ENCODE results near the gene BLCAP.

BLCAP gene

DNA sequence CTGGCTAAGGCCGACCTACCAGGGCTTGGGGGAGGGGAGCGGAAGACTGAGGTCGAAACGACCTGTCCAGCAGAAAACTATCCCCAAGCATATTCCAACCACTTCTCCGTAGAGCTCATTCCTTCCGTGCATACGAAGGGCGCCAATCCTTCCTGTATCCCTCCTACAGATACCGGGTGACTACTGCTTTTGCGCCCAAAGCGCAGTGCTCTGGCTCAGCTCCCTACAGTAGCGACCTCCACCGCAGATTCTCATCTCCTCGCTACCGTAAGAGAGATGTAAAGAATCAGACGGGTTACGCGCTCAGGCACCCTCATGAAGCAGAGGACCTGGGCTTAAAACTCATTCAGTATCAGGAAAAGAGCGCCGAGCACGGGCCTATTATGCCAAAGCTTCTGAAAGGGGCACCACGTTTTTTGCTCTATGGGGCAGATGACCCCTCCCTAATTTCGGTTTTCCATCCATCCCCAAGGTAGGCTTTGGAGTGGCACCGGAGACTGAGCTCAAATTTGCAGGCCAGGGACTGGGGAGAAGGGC, 7.2 kb downstream of the BLCAP start (continued):
- TF ChIP-seq, protein P1, sequence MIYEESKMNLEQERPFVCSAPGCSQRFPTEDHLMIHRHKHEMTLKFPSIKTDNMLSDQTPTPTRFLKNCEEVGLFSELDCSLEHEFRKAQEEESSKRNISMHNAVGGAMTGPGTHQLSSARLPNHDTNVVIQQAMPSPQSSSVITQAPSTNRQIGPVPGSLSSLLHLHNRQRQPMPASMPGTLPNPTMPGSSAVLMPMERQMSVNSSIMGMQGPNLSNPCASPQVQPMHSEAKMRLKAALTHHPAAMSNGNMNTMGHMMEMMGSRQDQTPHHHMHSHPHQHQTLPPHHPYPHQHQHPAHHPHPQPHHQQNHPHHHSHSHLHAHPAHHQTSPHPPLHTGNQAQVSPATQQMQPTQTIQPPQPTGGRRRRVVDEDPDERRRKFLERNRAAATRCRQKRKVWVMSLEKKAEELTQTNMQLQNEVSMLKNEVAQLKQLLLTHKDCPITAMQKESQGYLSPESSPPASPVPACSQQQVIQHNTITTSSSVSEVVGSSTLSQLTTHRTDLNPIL (CRISPR knock-in tag; IDR thresholded peaks at IDR 0.05; ENCODE audit: low read depth), result no peak

DNA sequence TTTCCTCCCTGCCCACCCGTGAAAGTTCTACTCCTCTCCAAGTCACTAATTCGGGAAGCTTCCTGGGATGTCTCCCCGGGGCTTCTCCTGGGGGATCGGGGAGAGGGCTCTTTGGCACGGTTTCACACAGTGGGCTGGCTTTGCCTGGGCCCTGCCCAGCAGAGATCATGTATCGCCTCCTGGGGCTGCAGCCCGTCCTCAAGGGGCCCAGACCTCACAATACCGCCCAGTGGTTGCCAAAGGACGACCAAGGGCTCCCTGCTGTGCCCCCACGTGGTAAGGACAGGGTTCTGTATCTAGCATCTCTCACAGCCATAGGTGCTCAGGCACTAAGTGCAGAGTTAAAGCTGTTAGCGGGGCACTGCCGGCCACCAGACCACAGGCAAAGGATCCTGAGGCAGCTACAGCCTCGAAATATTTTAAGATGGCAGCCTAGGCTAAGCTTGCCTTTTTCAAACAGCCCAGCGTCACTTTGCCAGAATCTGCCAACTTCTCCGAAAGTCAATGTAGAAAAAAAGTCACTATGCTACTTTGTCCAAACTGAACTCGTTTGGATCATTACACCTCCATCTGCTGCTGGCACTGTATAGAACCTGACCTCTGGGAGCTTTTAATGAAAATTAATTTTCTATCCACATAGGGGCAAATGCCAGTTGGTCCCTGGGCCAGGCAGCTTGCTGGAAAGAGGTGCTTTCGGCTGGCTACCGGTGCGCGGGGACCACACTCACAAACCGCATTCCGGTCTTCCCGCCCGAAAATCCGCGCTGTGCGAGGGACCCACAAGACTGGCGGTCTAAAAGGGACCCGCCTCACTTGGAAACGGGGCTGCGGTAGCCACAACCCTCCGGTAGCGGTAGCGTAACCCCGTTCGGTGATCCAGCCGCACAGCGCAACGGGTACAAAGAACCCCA, 7.9 kb downstream of the BLCAP start:
- ATAC-seq, result peak; percentile 57
- TF ChIP-seq ISL1 (CRISPR knock-in tag; IDR thresholded peaks at IDR 0.05) (no peak), ZC3H10 (CRISPR knock-in tag; IDR thresholded peaks at IDR 0.05) (no peak), PPARA (CRISPR knock-in tag; IDR thresholded peaks at IDR 0.05; ENCODE audit: borderline replicate concordance) (no peak), OSR1 (CRISPR knock-in tag; IDR thresholded peaks at IDR 0.05) (no peak), ARNTL (CRISPR knock-in tag; IDR thresholded peaks at IDR 0.05; ENCODE audit: borderline replicate concordance, low read depth) (no peak), GLIS3 (CRISPR knock-in tag; IDR thresholded peaks at IDR 0.05) (no peak), TOX (CRISPR knock-in tag; IDR thresholded peaks at IDR 0.05; ENCODE audit: borderline replicate concordance) (no peak), ESRRG (CRISPR knock-in tag; IDR thresholded peaks at IDR 0.05) (no peak), SNAI2 (CRISPR knock-in tag; IDR thresholded peaks at IDR 0.05) (no peak), ZNF8 (CRISPR knock-in tag; IDR thresholded peaks at IDR 0.05) (no peak), BACH2 (CRISPR knock-in tag; IDR thresholded peaks at IDR 0.05; ENCODE audit: borderline replicate concordance) (no peak), RARB (CRISPR knock-in tag; IDR thresholded peaks at IDR 0.05) (no peak)
- TF ChIP-seq, protein P2, sequence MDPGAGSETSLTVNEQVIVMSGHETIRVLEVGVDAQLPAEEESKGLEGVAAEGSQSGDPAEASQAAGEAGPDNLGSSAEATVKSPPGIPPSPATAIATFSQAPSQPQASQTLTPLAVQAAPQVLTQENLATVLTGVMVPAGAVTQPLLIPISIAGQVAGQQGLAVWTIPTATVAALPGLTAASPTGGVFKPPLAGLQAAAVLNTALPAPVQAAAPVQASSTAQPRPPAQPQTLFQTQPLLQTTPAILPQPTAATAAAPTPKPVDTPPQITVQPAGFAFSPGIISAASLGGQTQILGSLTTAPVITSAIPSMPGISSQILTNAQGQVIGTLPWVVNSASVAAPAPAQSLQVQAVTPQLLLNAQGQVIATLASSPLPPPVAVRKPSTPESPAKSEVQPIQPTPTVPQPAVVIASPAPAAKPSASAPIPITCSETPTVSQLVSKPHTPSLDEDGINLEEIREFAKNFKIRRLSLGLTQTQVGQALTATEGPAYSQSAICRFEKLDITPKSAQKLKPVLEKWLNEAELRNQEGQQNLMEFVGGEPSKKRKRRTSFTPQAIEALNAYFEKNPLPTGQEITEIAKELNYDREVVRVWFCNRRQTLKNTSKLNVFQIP (CRISPR knock-in tag; IDR thresholded peaks at IDR 0.05; ENCODE audit: borderline replicate concordance, low read depth), result no peak
- TF ChIP-seq, protein P3, sequence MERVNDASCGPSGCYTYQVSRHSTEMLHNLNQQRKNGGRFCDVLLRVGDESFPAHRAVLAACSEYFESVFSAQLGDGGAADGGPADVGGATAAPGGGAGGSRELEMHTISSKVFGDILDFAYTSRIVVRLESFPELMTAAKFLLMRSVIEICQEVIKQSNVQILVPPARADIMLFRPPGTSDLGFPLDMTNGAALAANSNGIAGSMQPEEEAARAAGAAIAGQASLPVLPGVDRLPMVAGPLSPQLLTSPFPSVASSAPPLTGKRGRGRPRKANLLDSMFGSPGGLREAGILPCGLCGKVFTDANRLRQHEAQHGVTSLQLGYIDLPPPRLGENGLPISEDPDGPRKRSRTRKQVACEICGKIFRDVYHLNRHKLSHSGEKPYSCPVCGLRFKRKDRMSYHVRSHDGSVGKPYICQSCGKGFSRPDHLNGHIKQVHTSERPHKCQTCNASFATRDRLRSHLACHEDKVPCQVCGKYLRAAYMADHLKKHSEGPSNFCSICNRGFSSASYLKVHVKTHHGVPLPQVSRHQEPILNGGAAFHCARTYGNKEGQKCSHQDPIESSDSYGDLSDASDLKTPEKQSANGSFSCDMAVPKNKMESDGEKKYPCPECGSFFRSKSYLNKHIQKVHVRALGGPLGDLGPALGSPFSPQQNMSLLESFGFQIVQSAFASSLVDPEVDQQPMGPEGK (CRISPR knock-in tag; IDR thresholded peaks at IDR 0.05; ENCODE audit: borderline replicate concordance), result no peak
- TF ChIP-seq, protein P4, sequence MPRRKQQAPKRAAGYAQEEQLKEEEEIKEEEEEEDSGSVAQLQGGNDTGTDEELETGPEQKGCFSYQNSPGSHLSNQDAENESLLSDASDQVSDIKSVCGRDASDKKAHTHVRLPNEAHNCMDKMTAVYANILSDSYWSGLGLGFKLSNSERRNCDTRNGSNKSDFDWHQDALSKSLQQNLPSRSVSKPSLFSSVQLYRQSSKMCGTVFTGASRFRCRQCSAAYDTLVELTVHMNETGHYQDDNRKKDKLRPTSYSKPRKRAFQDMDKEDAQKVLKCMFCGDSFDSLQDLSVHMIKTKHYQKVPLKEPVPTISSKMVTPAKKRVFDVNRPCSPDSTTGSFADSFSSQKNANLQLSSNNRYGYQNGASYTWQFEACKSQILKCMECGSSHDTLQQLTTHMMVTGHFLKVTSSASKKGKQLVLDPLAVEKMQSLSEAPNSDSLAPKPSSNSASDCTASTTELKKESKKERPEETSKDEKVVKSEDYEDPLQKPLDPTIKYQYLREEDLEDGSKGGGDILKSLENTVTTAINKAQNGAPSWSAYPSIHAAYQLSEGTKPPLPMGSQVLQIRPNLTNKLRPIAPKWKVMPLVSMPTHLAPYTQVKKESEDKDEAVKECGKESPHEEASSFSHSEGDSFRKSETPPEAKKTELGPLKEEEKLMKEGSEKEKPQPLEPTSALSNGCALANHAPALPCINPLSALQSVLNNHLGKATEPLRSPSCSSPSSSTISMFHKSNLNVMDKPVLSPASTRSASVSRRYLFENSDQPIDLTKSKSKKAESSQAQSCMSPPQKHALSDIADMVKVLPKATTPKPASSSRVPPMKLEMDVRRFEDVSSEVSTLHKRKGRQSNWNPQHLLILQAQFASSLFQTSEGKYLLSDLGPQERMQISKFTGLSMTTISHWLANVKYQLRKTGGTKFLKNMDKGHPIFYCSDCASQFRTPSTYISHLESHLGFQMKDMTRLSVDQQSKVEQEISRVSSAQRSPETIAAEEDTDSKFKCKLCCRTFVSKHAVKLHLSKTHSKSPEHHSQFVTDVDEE (CRISPR knock-in tag; IDR thresholded peaks at IDR 0.05), result no peak

DNA sequence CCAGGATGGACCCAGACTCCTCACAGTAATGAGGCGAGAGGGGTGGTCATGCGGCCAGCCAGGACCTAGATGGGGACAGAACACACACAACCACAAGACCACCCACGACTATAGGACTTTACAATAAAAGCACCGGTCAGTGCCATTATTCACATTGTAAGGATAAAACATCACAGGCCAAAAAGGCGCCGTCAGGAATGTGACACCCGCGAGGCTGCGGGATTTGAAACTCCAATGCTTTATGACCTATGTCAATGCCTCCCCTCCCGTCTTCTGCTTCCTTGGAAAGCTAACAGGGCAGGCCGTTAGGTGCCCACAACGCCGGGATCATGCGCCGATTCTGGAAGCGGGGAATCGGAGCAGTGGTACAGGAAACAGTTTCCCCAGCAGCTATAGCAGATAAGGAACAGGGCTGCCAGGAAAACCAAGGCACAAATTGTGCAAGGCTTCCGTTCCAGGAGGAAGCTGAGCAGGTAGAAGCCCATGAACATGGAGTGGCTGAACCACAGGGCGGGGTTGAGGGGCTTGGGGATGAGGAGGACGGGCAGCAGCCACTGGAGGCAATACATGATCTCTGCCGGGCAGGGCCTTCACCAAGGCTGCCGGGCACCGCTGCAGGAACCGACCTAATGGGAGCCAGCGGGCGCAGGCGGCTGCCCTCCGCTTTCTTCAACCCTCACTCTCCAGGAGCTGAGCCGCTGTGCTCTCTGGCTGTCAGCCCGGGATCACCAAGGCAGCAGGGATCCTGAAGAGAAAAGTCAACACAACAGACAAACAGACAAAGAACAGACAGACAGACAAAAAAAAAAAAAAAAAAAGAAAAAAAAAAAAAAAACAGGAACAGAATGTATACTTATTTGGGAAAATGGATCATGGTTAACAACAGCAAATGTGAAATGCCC, 8.8 kb downstream of the BLCAP start:
- ATAC-seq, result no peak
- TF ChIP-seq ZC3H10 (CRISPR knock-in tag; IDR thresholded peaks at IDR 0.05) (no peak), ZNF565 (CRISPR knock-in tag; conservative IDR thresholded peaks at IDR 0.05; ENCODE audit: low read depth) (no peak), ESRRG (CRISPR knock-in tag; IDR thresholded peaks at IDR 0.05) (no peak), ARNTL (CRISPR knock-in tag; IDR thresholded peaks at IDR 0.05; ENCODE audit: borderline replicate concordance, low read depth) (no peak), ZNF8 (CRISPR knock-in tag; IDR thresholded peaks at IDR 0.05) (no peak), RARB (CRISPR knock-in tag; IDR thresholded peaks at IDR 0.05) (no peak), TCF4 (CRISPR knock-in tag; IDR thresholded peaks at IDR 0.05; ENCODE audit: borderline replicate concordance) (no peak), ISL1 (CRISPR knock-in tag; IDR thresholded peaks at IDR 0.05) (no peak), ZFP30 (CRISPR knock-in tag; IDR thresholded peaks at IDR 0.05) (no peak), PPARA (CRISPR knock-in tag; IDR thresholded peaks at IDR 0.05; ENCODE audit: borderline replicate concordance) (no peak)
- TF ChIP-seq, protein P2 (CRISPR knock-in tag; IDR thresholded peaks at IDR 0.05; ENCODE audit: borderline replicate concordance, low read depth), result no peak

Data from SK-N-SH treated with all-trans-retinoic acid at 6 μM for 48 hours (cell line).